Measurements from ENCODE around the gene RPTOR.
A peak's percentile ranks its signal among the peaks of the same experiment; 100 is the strongest.

RPTOR gene

DNA sequence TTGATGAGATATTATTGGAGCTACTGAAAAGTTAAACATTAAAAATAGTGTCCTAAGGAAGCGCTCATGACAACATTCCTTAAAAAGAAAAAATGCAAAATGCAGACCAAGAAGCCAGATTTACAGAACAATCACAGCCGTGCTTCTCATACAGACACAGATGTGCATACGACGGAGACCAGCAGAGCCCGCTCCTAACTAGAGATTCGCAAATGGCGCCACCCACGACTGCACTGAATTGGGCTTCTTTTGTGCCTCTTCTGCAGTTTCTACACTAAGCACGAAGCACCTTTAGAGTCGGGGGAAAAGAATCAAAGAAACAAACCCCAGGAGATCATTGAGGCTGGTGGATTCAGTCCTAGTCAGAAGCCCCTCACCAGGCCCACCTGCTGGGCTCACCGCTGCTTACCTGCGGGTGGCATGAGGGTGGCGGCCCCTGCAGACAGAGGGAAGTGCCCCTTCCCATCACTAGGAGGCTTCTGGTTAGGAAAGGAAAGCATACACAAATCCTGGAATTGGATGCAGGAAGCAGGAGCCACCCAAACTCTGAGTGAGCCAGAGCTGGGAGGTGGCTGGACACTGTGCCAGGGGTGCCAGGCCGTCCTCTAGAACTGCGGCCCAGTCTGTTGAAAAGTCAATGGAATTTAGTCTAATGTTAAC lies 382.1 kb downstream of the RPTOR start:
- H3K27ac ChIP-seq: no peak overlapping the region
- POLR2A ChIA-PET (ENCODE audit: low non-redundant PET): no interaction called here
- TF ChIP-seq, protein P1, sequence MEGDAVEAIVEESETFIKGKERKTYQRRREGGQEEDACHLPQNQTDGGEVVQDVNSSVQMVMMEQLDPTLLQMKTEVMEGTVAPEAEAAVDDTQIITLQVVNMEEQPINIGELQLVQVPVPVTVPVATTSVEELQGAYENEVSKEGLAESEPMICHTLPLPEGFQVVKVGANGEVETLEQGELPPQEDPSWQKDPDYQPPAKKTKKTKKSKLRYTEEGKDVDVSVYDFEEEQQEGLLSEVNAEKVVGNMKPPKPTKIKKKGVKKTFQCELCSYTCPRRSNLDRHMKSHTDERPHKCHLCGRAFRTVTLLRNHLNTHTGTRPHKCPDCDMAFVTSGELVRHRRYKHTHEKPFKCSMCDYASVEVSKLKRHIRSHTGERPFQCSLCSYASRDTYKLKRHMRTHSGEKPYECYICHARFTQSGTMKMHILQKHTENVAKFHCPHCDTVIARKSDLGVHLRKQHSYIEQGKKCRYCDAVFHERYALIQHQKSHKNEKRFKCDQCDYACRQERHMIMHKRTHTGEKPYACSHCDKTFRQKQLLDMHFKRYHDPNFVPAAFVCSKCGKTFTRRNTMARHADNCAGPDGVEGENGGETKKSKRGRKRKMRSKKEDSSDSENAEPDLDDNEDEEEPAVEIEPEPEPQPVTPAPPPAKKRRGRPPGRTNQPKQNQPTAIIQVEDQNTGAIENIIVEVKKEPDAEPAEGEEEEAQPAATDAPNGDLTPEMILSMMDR (conservative IDR thresholded peaks at IDR 0.05; ENCODE audit: low read depth): no peak
- DNase-seq (ENCODE audit: low spot score): no peak
- CTCF ChIA-PET: no interaction called here

- DNase-seq (ENCODE audit: low spot score): no peak
- TF ChIP-seq, protein P1 (conservative IDR thresholded peaks at IDR 0.05; ENCODE audit: low read depth): no peak
Measured at GRCh38 chr17:80927791-80928216, 383.2 kb downstream of the RPTOR start.

DNA sequence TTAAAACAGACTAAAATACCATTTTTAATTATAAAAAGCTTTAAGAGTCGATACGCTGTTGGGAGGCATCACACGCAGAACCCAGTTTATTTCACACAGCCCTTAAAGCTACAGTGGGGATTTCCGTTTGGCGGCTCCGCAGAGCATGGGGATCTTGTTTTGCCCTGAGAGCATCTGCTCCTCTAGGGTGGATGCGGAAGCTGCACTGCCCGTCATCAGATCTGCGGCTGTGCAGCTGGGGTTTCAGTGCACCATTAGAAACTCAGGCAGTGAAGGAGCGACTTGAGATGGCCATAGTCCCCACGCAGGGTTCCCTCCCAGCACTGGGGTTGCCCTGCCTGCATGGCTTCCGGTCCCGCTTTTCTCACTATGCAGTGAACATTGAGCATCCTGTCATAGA lies 384.8 kb downstream of the RPTOR start:
- CTCF ChIA-PET: no interaction called here
- POLR2A ChIA-PET (ENCODE audit: low non-redundant PET): no interaction called here
- DNase-seq (ENCODE audit: low spot score): no peak
- TF ChIP-seq, protein P1 (conservative IDR thresholded peaks at IDR 0.05; ENCODE audit: low read depth): no peak
- H3K27ac ChIP-seq: no peak overlapping the region

More at GRCh38 chr17:80927791-80928216, 383.2 kb downstream of the RPTOR start:
- CTCF ChIA-PET: interaction anchor here (0.6 kb wide), 1 partner anchor 18 kb away, joined by 3 read pairs; no protein-coding TSS in a partner anchor
- peak overlapping the region; percentile 8; the same call in 1 of the 2 replicates for H3K27ac ChIP-seq
- POLR2A ChIA-PET (ENCODE audit: low non-redundant PET): no interaction called here

- no peak overlapping the region for H3K27ac ChIP-seq
- ChIA-PET CTCF (interaction anchor here (0.6 kb wide), 1 partner anchor 11 kb away, joined by 3 read pairs; no protein-coding TSS in a partner anchor), POLR2A (ENCODE audit: low non-redundant PET) (interaction anchor here (0.6 kb wide), 1 partner anchor 26 kb away, joined by 4 read pairs; no protein-coding TSS in a partner anchor)
- DNase-seq (ENCODE audit: low spot score): no peak
- TF ChIP-seq, protein P1 (conservative IDR thresholded peaks at IDR 0.05; ENCODE audit: low read depth): no peak
Measured at GRCh38 chr17:80930335-80931279, 386.0 kb downstream of the RPTOR start.

- no peak overlapping the region for H3K27ac ChIP-seq
- ChIA-PET CTCF (interaction anchor here (0.6 kb wide), 1 partner anchor 10 kb away, joined by 3 read pairs; no protein-coding TSS in a partner anchor), POLR2A (ENCODE audit: low non-redundant PET) (no interaction called here)
- TF ChIP-seq, protein P1 (conservative IDR thresholded peaks at IDR 0.05; ENCODE audit: low read depth): no peak
- no peak for DNase-seq (ENCODE audit: low spot score)
Measured at GRCh38 chr17:80931421-80932265, 387.0 kb downstream of the RPTOR start.

DNA sequence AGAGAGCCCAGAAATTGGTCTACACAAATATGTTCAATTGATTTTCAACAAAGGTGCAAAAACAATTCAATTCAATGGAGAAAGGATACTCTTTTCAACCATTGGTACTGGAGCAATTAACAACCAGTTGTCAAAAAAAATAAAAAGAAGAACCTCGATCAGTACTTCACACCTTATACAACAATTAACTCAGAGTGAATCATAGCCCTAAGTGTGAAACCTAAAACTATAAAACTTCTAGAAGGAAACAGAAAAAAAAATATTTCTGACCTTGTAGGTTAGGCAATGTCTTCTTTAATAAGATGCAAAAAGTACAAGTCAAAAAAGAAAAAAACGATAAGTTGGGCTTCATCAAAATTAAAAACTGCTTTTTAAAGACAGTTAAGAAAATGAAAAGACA lies 390.9 kb downstream of the RPTOR start:
- no peak overlapping the region for H3K27ac ChIP-seq
- ChIA-PET CTCF (no interaction called here), POLR2A (ENCODE audit: low non-redundant PET) (no interaction called here)
- no peak for DNase-seq (ENCODE audit: low spot score)
- TF ChIP-seq, protein P1 (conservative IDR thresholded peaks at IDR 0.05; ENCODE audit: low read depth): no peak

All from RWPE1 (cell line).